DOHH2 (cell line): ENCODE measurements around the gene GCKR.

Experiments used
- CTCF ChIP-seq: fragments of 200-600 bp; sonication (generic); IDR thresholded peaks from one replicate; pipeline ENCODE4 v1.5.1; 2014; ENCODE audit warnings: antibody characterized with exemption, mild to moderate bottlenecking, low read depth, low read length; ENCODE audit not compliant: poor library complexity, severe bottlenecking
- EZH2phosphoT487 ChIP-seq: fragments of 200-600 bp; sonication (generic); IDR thresholded peaks from 2 replicates; pipeline ENCODE4 v1.6.1; 2017; ENCODE audit warnings: borderline replicate concordance, mild to moderate bottlenecking, antibody characterized with exemption, low read length, moderate library complexity, mixed read lengths

GRCh38 chr2:27502142-27502541, 5.5 kb downstream of the GCKR start:
- TF ChIP-seq CTCF: no peak
- no peak for TF ChIP-seq EZH2phosphoT487
